Spleen (tissue), 11 donors: ENCODE measurements around the gene NAP1L5. TPM values are rescaled to one million over a fixed set of nuclear protein-coding genes. Genes with fewer than 3 reads are reported as not detected.

ENCODE experiments used
- DNase-seq: peaks from one replicate; pipeline ENCODE4 v3.0.0-alpha.2; 2020
- H3K27ac ChIP-seq, 8 donors: fragments of 200-600 bp; sonication (generic) in 7 of 8; 1 replicate in 4 of 8; 2 replicates in 4 of 8; pipeline versions ENCODE4 v1.5.0 to v1.8.0; 2016 to 2021; ENCODE audit warnings: inconsistent platforms in 4 of 8, mild to moderate bottlenecking in 4 of 8, moderate library complexity in 1 of 8
- H3K27me3 ChIP-seq, 7 donors: fragments of 200-600 bp; sonication (generic) in 6 of 7; replicated peaks in 1 of 7; 1 replicate in 4 of 7; 2 replicates in 3 of 7; pipeline versions ENCODE4 v1.5.0 to v1.8.0; 2016 to 2021; ENCODE audit warnings: inconsistent platforms in 3 of 7, mild to moderate bottlenecking in 1 of 7
- H3K36me3 ChIP-seq, 6 donors: fragments of 200-600 bp; sonication (generic) in 5 of 6; 1 replicate in 4 of 6; 2 replicates in 2 of 6; pipeline versions ENCODE4 v1.5.0 to v1.8.0; 2016 to 2021; ENCODE audit warnings: inconsistent platforms in 2 of 6
- H3K4me1 ChIP-seq, 6 donors: fragments of 200-600 bp; sonication (generic) in 5 of 6; 1 replicate in 3 of 6; 2 replicates in 3 of 6; pipeline versions ENCODE4 v1.5.0 to v1.8.0; 2016 to 2021; ENCODE audit warnings: inconsistent platforms in 3 of 6
- H3K4me3 ChIP-seq, 8 donors: fragments of 200-600 bp; sonication (generic) in 7 of 8; 1 replicate in 4 of 8; 2 replicates in 4 of 8; pipeline versions ENCODE4 v1.5.0 to v1.8.0; 2016 to 2021; ENCODE audit warnings: inconsistent platforms in 4 of 8, mild to moderate bottlenecking in 4 of 8, moderate library complexity in 2 of 8
- H3K9me3 ChIP-seq, 8 donors: fragments of 200-600 bp; sonication (generic) in 7 of 8; 1 replicate in 4 of 8; 2 replicates in 4 of 8; pipeline versions ENCODE4 v1.5.0 to v1.8.0; 2016 to 2021; ENCODE audit warnings: inconsistent platforms in 4 of 8
- POLR2A ChIP-seq, 3 donors: fragments of 450-650 bp; IDR thresholded peaks; one replicate each; pipeline ENCODE4 v1.5.1; 2017; ENCODE audit warnings: antibody characterized with exemption in 3 of 3, mild to moderate bottlenecking in 1 of 3
- POLR2AphosphoS5 ChIP-seq, 3 donors: sonication (generic); formaldehyde crosslinking; IDR thresholded peaks; one replicate each; pipeline ENCODE4 v1.5.1; 2017; ENCODE audit warnings: antibody characterized with exemption in 3 of 3
- WGBS, 5 donors: extraction: QIAGEN DNeasy Blood & Tissue Kit in 3 of 5; methylation state at CpG; one replicate each; pipeline versions ENCODE4 v1.1.5 to v1.1.7; 2013 to 2018; 5-methylcytosine and 5-hydroxymethylcytosine counted together
- intact Hi-C: fragments of 100-400 bp; cut with DNase I; formaldehyde crosslinking; loops from one replicate; pipeline ENCODE4 v1.15.0; 2023; ENCODE audit warnings: low total_unique reads
- polyA plus RNA-seq, 3 donors: library from polyadenylated mRNA; stranded (reverse); fragments of 200-250 nt; gene quantifications; one replicate each; pipeline ENCODE4 v1.2.1, GENCODE V29; 2013
- total RNA-seq, 7 donors: library from RNA; depleted of rRNA in 3 of 7; stranded (reverse); fragments of >200 nt in 3 of 7; fragmentation: NEBNext Ultra II Directional in 4 of 7; extraction: Animal tissue kit (Norgen Biotek cat#: 25700) in 4 of 7; gene quantifications; one replicate each; pipeline versions ENCODE4 v1.1.0 to v1.2.1, GENCODE V29; 2016 to 2021
- TF ChIP-seq, protein P1 (sequence below), 11 experiments: fragments of 200-600 bp in 7 of 11; fragments of 450-650 bp in 4 of 11; sonication (generic) in 4 of 11; IDR thresholded peaks in 8 of 11; conservative IDR thresholded peaks in 3 of 11; 1 replicate in 7 of 11; 2 replicates in 4 of 11; pipeline versions ENCODE4 v1.4.0 to v1.8.0; 2016 to 2021; ENCODE audit warnings: antibody characterized with exemption in 11 of 11, inconsistent platforms in 4 of 11, mild to moderate bottlenecking in 1 of 11
- donor health status: healthy with polysubstance abuse.
- donor health status: DM: no; HTN: no; CAD: no; lungs with moderate emphysema.
- donor health status: DM: no; HTN: no; CAD: no.
- donor health status: Bipolar disorder and iron deficiency.
- donor health status: healthy.
- donor health status: DM: no; HTN: no; CAD: no.
- donor health status: DM: yes; HTN: yes; CAD: no.

NAP1L5 gene
- total and polyA plus RNA-seq, 10 donors = 3.5 to 6.7 (median 4.9) TPM

DNA sequence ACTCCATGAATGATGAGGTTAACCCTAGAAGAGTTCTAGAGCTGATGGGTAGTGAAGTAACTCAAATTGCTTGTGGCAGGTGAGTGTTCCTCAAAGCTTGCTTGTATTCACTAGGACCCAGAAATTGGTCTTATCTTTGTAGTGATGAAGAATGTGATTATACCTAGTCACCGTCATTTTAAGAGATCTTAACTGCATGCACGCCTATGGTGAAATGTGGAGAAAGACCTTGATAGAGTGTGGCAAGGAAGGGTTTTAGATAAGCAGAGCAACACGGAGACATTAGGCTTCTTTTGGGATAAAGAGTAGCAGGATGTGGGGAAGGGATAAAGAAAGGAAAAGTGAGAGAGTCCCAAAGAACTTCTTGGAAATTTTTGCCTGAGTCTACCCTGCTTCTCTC lies 42.4 kb downstream of the NAP1L5 start:
- no peaks in the 10 kb centered on the region for H3K4me1 ChIP-seq
- H3K4me3 ChIP-seq = no peak overlapping the region
- TF ChIP-seq POLR2AphosphoS5 (IDR thresholded peaks at IDR 0.05) = no peak
- no peak for TF ChIP-seq POLR2A (IDR thresholded peaks at IDR 0.05)
- TF ChIP-seq, protein P1, sequence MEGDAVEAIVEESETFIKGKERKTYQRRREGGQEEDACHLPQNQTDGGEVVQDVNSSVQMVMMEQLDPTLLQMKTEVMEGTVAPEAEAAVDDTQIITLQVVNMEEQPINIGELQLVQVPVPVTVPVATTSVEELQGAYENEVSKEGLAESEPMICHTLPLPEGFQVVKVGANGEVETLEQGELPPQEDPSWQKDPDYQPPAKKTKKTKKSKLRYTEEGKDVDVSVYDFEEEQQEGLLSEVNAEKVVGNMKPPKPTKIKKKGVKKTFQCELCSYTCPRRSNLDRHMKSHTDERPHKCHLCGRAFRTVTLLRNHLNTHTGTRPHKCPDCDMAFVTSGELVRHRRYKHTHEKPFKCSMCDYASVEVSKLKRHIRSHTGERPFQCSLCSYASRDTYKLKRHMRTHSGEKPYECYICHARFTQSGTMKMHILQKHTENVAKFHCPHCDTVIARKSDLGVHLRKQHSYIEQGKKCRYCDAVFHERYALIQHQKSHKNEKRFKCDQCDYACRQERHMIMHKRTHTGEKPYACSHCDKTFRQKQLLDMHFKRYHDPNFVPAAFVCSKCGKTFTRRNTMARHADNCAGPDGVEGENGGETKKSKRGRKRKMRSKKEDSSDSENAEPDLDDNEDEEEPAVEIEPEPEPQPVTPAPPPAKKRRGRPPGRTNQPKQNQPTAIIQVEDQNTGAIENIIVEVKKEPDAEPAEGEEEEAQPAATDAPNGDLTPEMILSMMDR (IDR thresholded peaks at IDR 0.05 in 8 of 11, conservative IDR thresholded peaks at IDR 0.05 in 3 of 11) = no peak
- no peak overlapping the region for H3K27ac ChIP-seq
- intact Hi-C loops = loop anchor here (5.0 kb wide), 1 partner anchor 118 kb away; no protein-coding TSS in a partner anchor
- peaks cover 3 to 91% (median 32%) of the 10 kb centered on the region in 6 donors for H3K36me3 ChIP-seq
- no peak for DNase-seq
- no peaks in the 10 kb centered on the region for H3K9me3 ChIP-seq
- 80 to 87% (median 83%) methylated on average over 3 of the region's 3 CpGs for WGBS, 5 donors
- H3K27me3 ChIP-seq = no peaks in the 10 kb centered on the region

DNA sequence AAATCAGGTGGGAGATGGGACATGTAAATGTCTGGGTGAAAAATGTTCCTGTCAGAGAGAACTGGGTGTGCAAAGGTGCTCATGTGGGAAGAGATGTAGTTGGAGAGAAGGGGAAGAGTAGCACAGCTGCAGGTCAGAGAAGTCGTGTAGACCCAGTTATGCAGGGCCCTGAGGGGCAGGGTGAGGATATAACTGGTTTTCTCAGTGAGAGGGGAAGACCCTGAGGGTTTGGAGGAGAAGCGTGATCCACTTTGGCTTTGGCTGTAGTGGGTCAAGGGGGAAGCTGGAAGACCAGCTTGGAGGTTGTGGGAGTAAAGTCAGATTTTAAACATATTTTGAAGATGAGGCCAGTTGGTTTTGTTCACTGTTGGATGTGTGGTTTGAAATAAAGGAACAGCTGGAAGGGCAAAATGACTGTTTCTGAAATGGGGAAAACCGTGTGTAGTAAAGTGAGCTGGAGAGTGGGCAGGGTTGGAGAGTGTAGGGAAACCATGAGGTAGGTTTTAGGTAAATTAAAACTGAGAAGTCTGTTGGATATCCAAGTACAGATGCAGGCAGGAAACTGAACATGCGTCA lies 44.2 kb downstream of the NAP1L5 start:
- intact Hi-C loops = no loop called here

DNA sequence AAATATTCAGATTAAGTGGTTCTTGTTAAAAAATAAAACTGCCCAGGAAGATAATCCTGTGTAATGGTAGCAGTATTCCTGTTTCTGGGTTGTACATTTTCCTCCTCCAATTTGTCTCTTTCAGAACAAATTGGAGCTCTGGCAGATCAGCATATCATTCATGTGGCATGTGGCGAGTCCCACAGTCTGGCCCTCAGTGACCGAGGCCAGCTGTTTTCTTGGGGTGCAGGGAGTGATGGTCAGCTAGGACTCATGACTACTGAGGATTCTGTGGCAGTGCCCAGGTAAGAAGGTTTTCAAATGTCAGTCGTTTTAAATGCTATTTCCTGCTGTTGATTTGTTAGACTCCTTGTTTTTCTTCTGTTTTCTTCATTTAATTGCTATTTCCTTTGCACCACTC lies 47.9 kb downstream of the NAP1L5 start:
- intact Hi-C loops = no loop called here
- no peaks in the 10 kb centered on the region for H3K27me3 ChIP-seq
- 72 to 84% (median 80%) methylated on average over 3 of the region's 3 CpGs for WGBS, 5 donors
- no peaks in the 10 kb centered on the region for H3K9me3 ChIP-seq
- H3K4me3 ChIP-seq = no peak overlapping the region
- DNase-seq = no peak
- H3K27ac ChIP-seq = no peak overlapping the region
- H3K4me1 ChIP-seq = no peaks in the 10 kb centered on the region
- no peak for TF ChIP-seq POLR2AphosphoS5 (IDR thresholded peaks at IDR 0.05)
- peaks cover 0 to 38% (median 15%) of the 10 kb centered on the region in 6 donors for H3K36me3 ChIP-seq

More for the DNA sequence above, 44.2 kb downstream of the NAP1L5 start:
- H3K27ac ChIP-seq = no peak overlapping the region
- TF ChIP-seq, protein P1 (IDR thresholded peaks at IDR 0.05 in 8 of 11, conservative IDR thresholded peaks at IDR 0.05 in 3 of 11) = no peak
- no peak for TF ChIP-seq POLR2AphosphoS5 (IDR thresholded peaks at IDR 0.05)
- TF ChIP-seq POLR2A (IDR thresholded peaks at IDR 0.05) = no peak
- H3K9me3 ChIP-seq = no peaks in the 10 kb centered on the region
- no peak overlapping the region for H3K4me3 ChIP-seq
- H3K4me1 ChIP-seq = no peaks in the 10 kb centered on the region
- H3K27me3 ChIP-seq = no peaks in the 10 kb centered on the region
- 83 to 94% (median 88%) methylated on average over 4 of the region's 4 CpGs for WGBS, 5 donors
- peaks cover 3 to 75% (median 30%) of the 10 kb centered on the region in 6 donors for H3K36me3 ChIP-seq
- DNase-seq = no peak

DNA sequence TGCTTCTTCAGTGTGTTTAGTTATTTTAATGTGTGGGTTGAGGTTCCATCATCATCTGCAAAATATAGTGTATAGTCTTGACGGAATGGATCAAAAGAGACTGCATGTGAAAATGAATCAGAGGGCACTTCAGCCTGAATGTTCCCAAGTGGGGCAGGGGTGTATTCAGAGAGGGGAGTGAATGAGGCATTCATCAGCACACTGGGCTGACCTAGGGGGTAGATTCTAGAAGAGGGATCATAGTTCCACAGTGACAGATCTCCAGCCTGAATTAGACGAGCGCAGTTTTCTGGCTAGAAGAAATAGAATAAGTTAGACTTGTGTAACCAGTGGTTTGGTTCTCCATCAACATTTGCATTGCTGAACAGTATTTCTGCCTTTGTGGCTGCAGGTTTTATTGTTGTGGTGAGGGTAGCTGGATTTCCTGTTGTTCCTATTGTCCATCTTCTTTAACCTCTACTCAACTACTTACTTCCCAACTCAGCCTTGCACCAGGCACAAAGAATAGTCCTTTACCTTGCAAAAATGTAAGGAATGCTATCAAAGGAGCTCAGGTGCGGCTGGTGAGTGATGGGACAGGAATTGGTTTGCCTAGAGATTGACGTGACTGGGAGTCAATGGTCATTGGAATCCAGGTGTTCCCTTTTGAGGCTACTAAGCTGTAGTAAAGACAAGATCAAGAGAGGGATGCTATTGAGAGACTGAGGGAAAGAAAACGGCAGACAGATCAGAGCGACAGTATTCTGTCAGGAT lies 50.9 kb downstream of the NAP1L5 start:
- intact Hi-C loops = no loop called here
- 91 to 96% (median 95%) methylated on average over 7 of the region's 7 CpGs for WGBS, 5 donors

More for the DNA sequence above, 50.9 kb downstream of the NAP1L5 start:
- Histone ChIP-seq H3K27me3 (no peaks in the 10 kb centered on the region), H3K27ac (no peak overlapping the region), H3K4me1 (no peaks in the 10 kb centered on the region), H3K9me3 (peaks cover 0 to 18% (median 9%) of the 10 kb centered on the region in 8 donors), H3K4me3 (no peak overlapping the region), H3K36me3 (peaks cover 0 to 11% (median 0%) of the 10 kb centered on the region in 6 donors)
- TF ChIP-seq POLR2AphosphoS5 (IDR thresholded peaks at IDR 0.05) = no peak
- TF ChIP-seq POLR2A (IDR thresholded peaks at IDR 0.05) = no peak
- TF ChIP-seq, protein P1 (IDR thresholded peaks at IDR 0.05 in 8 of 11, conservative IDR thresholded peaks at IDR 0.05 in 3 of 11) = no peak
- DNase-seq = no peak
